HEK293T (cell line): Measurements from ENCODE around the gene TRAF3.

Experiments
- ARNT ChIP-seq: fragments of 450-650 bp; IDR thresholded peaks from 2 replicates; pipeline ENCODE4 v1.6.1; 2017; ENCODE audit warnings: mild to moderate bottlenecking
- BHLHE40 ChIP-seq: fragments of 450-650 bp; IDR thresholded peaks from 2 replicates; pipeline ENCODE4 v1.6.1; 2016; ENCODE audit warnings: mild to moderate bottlenecking, moderate library complexity, borderline replicate concordance
- ELF4 ChIP-seq: fragments of 450-650 bp; IDR thresholded peaks from 2 replicates; pipeline ENCODE4 v1.6.1; 2017; ENCODE audit warnings: antibody characterized with exemption
- FOXA1 ChIP-seq: fragments of 450-650 bp; IDR thresholded peaks from 2 replicates; pipeline ENCODE4 v1.6.1; 2016; ENCODE audit warnings: mild to moderate bottlenecking
- FOXK2 ChIP-seq: fragments of 450-650 bp; IDR thresholded peaks from 2 replicates; pipeline ENCODE4 v1.6.1; 2016; ENCODE audit warnings: mild to moderate bottlenecking
- HDGF ChIP-seq: fragments of 450-650 bp; IDR thresholded peaks from 2 replicates; pipeline ENCODE4 v1.6.1; 2017; ENCODE audit warnings: antibody characterized with exemption, borderline replicate concordance
- PKNOX1 ChIP-seq: fragments of 450-650 bp; IDR thresholded peaks from 2 replicates; pipeline ENCODE4 v1.6.1; 2016

- TF ChIP-seq ELF4, result no peak
- no peak for TF ChIP-seq FOXK2
- TF ChIP-seq FOXA1, result no peak
- TF ChIP-seq BHLHE40, result no peak
- TF ChIP-seq ARNT, result no peak
- no peak for TF ChIP-seq HDGF
- no peak for TF ChIP-seq PKNOX1
Observed at GRCh38 chr14:102802834-102803523, 25.7 kb downstream of the TRAF3 start.
